ENCODE results near the gene HTRA1. TPM values are rescaled to one million over a fixed set of nuclear protein-coding genes. Genes with fewer than 3 reads are reported as not detected.

HTRA1 gene
- polyA plus RNA-seq, 1 donor from 2014 or later, result 1.4 TPM

DNA sequence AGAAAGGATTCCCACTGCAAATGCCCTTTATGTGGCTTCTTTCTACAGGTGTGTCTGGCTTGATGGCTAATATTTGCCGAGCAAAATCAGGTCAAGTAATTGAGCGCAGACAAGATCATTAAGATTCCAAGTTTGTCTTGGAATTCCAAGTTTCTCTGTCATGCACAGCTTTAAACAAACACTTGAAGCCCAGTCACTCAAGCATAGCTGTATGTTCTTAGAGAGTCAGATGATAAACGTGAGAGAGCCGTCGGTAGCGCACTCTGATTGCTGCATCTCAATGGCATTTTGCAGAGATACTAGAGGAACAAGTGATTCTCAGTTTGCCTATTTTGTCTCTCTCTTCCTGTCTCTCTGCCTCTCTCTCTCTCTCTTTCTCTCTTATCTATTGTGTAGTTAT lies 99.9 kb downstream of the HTRA1 start:
- H3K27ac ChIP-seq (ENCODE audit: low read length), result no peak overlapping the region
- no peaks in the 10 kb centered on the region for H3F3A ChIP-seq (ENCODE audit: insufficient read depth, low read length, poor library complexity, severe bottlenecking)
- no peaks in the 10 kb centered on the region for H4K20me1 ChIP-seq (ENCODE audit: insufficient read depth)
- H3K4me3 ChIP-seq (ENCODE audit: low read length), result no peak overlapping the region
- TF ChIP-seq, protein P1, sequence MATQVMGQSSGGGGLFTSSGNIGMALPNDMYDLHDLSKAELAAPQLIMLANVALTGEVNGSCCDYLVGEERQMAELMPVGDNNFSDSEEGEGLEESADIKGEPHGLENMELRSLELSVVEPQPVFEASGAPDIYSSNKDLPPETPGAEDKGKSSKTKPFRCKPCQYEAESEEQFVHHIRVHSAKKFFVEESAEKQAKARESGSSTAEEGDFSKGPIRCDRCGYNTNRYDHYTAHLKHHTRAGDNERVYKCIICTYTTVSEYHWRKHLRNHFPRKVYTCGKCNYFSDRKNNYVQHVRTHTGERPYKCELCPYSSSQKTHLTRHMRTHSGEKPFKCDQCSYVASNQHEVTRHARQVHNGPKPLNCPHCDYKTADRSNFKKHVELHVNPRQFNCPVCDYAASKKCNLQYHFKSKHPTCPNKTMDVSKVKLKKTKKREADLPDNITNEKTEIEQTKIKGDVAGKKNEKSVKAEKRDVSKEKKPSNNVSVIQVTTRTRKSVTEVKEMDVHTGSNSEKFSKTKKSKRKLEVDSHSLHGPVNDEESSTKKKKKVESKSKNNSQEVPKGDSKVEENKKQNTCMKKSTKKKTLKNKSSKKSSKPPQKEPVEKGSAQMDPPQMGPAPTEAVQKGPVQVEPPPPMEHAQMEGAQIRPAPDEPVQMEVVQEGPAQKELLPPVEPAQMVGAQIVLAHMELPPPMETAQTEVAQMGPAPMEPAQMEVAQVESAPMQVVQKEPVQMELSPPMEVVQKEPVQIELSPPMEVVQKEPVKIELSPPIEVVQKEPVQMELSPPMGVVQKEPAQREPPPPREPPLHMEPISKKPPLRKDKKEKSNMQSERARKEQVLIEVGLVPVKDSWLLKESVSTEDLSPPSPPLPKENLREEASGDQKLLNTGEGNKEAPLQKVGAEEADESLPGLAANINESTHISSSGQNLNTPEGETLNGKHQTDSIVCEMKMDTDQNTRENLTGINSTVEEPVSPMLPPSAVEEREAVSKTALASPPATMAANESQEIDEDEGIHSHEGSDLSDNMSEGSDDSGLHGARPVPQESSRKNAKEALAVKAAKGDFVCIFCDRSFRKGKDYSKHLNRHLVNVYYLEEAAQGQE (IDR thresholded peaks at IDR 0.05; ENCODE audit: borderline replicate concordance), result no peak
- TF ChIP-seq RAD21 (conservative IDR thresholded peaks at IDR 0.05) (no peak), MXI1 (conservative IDR thresholded peaks at IDR 0.05; ENCODE audit: poor library complexity, severe bottlenecking) (no peak), EZH2 (IDR thresholded peaks at IDR 0.05; ENCODE audit: borderline replicate concordance, insufficient read depth, low read length, poor library complexity, severe bottlenecking) (no peak), EP300 (conservative IDR thresholded peaks at IDR 0.05; ENCODE audit: poor library complexity, severe bottlenecking) (no peak), POLR2AphosphoS5 (IDR thresholded peaks at IDR 0.05) (no peak), SMC3 (conservative IDR thresholded peaks at IDR 0.05; ENCODE audit: poor library complexity) (no peak)
- TF ChIP-seq, protein P2, sequence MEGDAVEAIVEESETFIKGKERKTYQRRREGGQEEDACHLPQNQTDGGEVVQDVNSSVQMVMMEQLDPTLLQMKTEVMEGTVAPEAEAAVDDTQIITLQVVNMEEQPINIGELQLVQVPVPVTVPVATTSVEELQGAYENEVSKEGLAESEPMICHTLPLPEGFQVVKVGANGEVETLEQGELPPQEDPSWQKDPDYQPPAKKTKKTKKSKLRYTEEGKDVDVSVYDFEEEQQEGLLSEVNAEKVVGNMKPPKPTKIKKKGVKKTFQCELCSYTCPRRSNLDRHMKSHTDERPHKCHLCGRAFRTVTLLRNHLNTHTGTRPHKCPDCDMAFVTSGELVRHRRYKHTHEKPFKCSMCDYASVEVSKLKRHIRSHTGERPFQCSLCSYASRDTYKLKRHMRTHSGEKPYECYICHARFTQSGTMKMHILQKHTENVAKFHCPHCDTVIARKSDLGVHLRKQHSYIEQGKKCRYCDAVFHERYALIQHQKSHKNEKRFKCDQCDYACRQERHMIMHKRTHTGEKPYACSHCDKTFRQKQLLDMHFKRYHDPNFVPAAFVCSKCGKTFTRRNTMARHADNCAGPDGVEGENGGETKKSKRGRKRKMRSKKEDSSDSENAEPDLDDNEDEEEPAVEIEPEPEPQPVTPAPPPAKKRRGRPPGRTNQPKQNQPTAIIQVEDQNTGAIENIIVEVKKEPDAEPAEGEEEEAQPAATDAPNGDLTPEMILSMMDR (IDR thresholded peaks at IDR 0.05; ENCODE audit: poor library complexity, severe bottlenecking), result no peak
- H3K9me2 ChIP-seq (ENCODE audit: insufficient read depth, low read length), result no peaks in the 10 kb centered on the region
- H2AFZ ChIP-seq (ENCODE audit: low read depth, low read length), result no peak overlapping the region
- H3K27me3 ChIP-seq (ENCODE audit: insufficient read depth, low read depth, low read length), result no peaks in the 10 kb centered on the region
- no peak overlapping the region for H3K4me2 ChIP-seq (ENCODE audit: low read length)
- H3K36me3 ChIP-seq (ENCODE audit: insufficient read depth, low read length), result no peaks in the 10 kb centered on the region
- H3K9ac ChIP-seq (ENCODE audit: low read length), result no peak overlapping the region
- H3K9me3 ChIP-seq (ENCODE audit: low read length), result no peaks in the 10 kb centered on the region
- H3K79me2 ChIP-seq (replicated peaks; ENCODE audit: insufficient read depth, low read length), result no peaks in the 10 kb centered on the region

DNA sequence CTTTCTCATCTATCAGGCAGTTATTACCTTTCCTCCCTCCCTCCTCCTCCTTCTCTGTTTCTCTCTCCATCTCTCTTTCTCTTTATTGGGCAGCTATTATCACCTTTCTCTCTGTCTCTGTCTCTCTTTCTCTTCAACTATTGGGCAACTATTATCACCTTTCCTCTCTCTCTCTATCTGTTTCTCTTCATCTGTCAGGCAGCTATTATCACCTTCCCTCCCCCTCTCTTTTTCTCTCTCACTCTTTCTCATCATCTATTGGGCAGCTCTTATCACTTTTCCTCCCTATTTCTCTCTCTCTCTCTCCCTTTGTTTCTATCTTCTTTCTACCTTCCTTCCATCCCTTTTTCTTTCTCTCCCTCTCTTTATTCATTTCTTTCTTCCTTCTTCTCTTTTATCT lies 100.4 kb downstream of the HTRA1 start:
- H3K79me2 ChIP-seq (replicated peaks; ENCODE audit: insufficient read depth, low read length), result no peaks in the 10 kb centered on the region
- no peaks in the 10 kb centered on the region for H3K9me3 ChIP-seq (ENCODE audit: low read length)
- no peak overlapping the region for H3K27ac ChIP-seq (ENCODE audit: low read length)
- H3K27me3 ChIP-seq (ENCODE audit: insufficient read depth, low read depth, low read length), result no peaks in the 10 kb centered on the region
- no peak overlapping the region for H3K4me3 ChIP-seq (ENCODE audit: low read length)
- TF ChIP-seq POLR2AphosphoS5 (IDR thresholded peaks at IDR 0.05) (no peak), TAF1 (IDR thresholded peaks at IDR 0.05; ENCODE audit: low read depth) (no peak), SMC3 (conservative IDR thresholded peaks at IDR 0.05; ENCODE audit: poor library complexity) (no peak), RAD21 (conservative IDR thresholded peaks at IDR 0.05) (no peak), MXI1 (conservative IDR thresholded peaks at IDR 0.05; ENCODE audit: poor library complexity, severe bottlenecking) (no peak), EP300 (conservative IDR thresholded peaks at IDR 0.05; ENCODE audit: poor library complexity, severe bottlenecking) (no peak), EZH2 (IDR thresholded peaks at IDR 0.05; ENCODE audit: borderline replicate concordance, insufficient read depth, low read length, poor library complexity, severe bottlenecking) (no peak)
- TF ChIP-seq, protein P1 (IDR thresholded peaks at IDR 0.05; ENCODE audit: borderline replicate concordance), result no peak
- TF ChIP-seq, protein P2 (IDR thresholded peaks at IDR 0.05; ENCODE audit: poor library complexity, severe bottlenecking), result no peak
- H4K20me1 ChIP-seq (ENCODE audit: insufficient read depth), result no peaks in the 10 kb centered on the region
- H3K4me2 ChIP-seq (ENCODE audit: low read length), result no peak overlapping the region
- H3K9ac ChIP-seq (ENCODE audit: low read length), result no peak overlapping the region
- H3F3A ChIP-seq (ENCODE audit: insufficient read depth, low read length, poor library complexity, severe bottlenecking), result no peaks in the 10 kb centered on the region
- H2AFZ ChIP-seq (ENCODE audit: low read depth, low read length), result no peak overlapping the region
- no peaks in the 10 kb centered on the region for H3K36me3 ChIP-seq (ENCODE audit: insufficient read depth, low read length)
- H3K9me2 ChIP-seq (ENCODE audit: insufficient read depth, low read length), result no peaks in the 10 kb centered on the region
